Spleen (tissue), 11 donors: Measurements from ENCODE around the gene ATP6V1C2. TPM values are rescaled to one million over a fixed set of nuclear protein-coding genes. Genes with fewer than 3 reads are reported as not detected.

Experiments used
- DNase-seq: peaks from one replicate; pipeline ENCODE4 v3.0.0-alpha.2; 2020
- H3K27ac ChIP-seq, 8 donors: fragments of 200-600 bp; sonication (generic) in 7 of 8; 1 replicate in 4 of 8; 2 replicates in 4 of 8; pipeline versions ENCODE4 v1.5.0 to v1.8.0; 2016 to 2021; ENCODE audit warnings: inconsistent platforms in 4 of 8, mild to moderate bottlenecking in 4 of 8, moderate library complexity in 1 of 8
- H3K27me3 ChIP-seq, 7 donors: fragments of 200-600 bp; sonication (generic) in 6 of 7; replicated peaks in 1 of 7; 1 replicate in 4 of 7; 2 replicates in 3 of 7; pipeline versions ENCODE4 v1.5.0 to v1.8.0; 2016 to 2021; ENCODE audit warnings: inconsistent platforms in 3 of 7, mild to moderate bottlenecking in 1 of 7
- H3K36me3 ChIP-seq, 6 donors: fragments of 200-600 bp; sonication (generic) in 5 of 6; 1 replicate in 4 of 6; 2 replicates in 2 of 6; pipeline versions ENCODE4 v1.5.0 to v1.8.0; 2016 to 2021; ENCODE audit warnings: inconsistent platforms in 2 of 6
- H3K4me1 ChIP-seq, 6 donors: fragments of 200-600 bp; sonication (generic) in 5 of 6; 1 replicate in 3 of 6; 2 replicates in 3 of 6; pipeline versions ENCODE4 v1.5.0 to v1.8.0; 2016 to 2021; ENCODE audit warnings: inconsistent platforms in 3 of 6
- H3K4me3 ChIP-seq, 8 donors: fragments of 200-600 bp; sonication (generic) in 7 of 8; 1 replicate in 4 of 8; 2 replicates in 4 of 8; pipeline versions ENCODE4 v1.5.0 to v1.8.0; 2016 to 2021; ENCODE audit warnings: inconsistent platforms in 4 of 8, mild to moderate bottlenecking in 4 of 8, moderate library complexity in 2 of 8
- H3K9me3 ChIP-seq, 8 donors: fragments of 200-600 bp; sonication (generic) in 7 of 8; 1 replicate in 4 of 8; 2 replicates in 4 of 8; pipeline versions ENCODE4 v1.5.0 to v1.8.0; 2016 to 2021; ENCODE audit warnings: inconsistent platforms in 4 of 8
- CTCF ChIP-seq, 11 experiments: fragments of 200-600 bp in 7 of 11; fragments of 450-650 bp in 4 of 11; sonication (generic) in 4 of 11; IDR thresholded peaks in 8 of 11; conservative IDR thresholded peaks in 3 of 11; 1 replicate in 7 of 11; 2 replicates in 4 of 11; pipeline versions ENCODE4 v1.4.0 to v1.8.0; 2016 to 2021; ENCODE audit warnings: antibody characterized with exemption in 11 of 11, inconsistent platforms in 4 of 11, mild to moderate bottlenecking in 1 of 11
- POLR2A ChIP-seq, 3 donors: fragments of 450-650 bp; IDR thresholded peaks; one replicate each; pipeline ENCODE4 v1.5.1; 2017; ENCODE audit warnings: antibody characterized with exemption in 3 of 3, mild to moderate bottlenecking in 1 of 3
- POLR2AphosphoS5 ChIP-seq, 3 donors: sonication (generic); formaldehyde crosslinking; IDR thresholded peaks; one replicate each; pipeline ENCODE4 v1.5.1; 2017; ENCODE audit warnings: antibody characterized with exemption in 3 of 3
- WGBS, 5 donors: extraction: QIAGEN DNeasy Blood & Tissue Kit in 3 of 5; methylation state at CpG; one replicate each; pipeline versions ENCODE4 v1.1.5 to v1.1.7; 2013 to 2018; 5-methylcytosine and 5-hydroxymethylcytosine counted together
- intact Hi-C: fragments of 100-400 bp; cut with DNase I; formaldehyde crosslinking; loops from one replicate; pipeline ENCODE4 v1.15.0; 2023; ENCODE audit warnings: low total_unique reads
- polyA plus RNA-seq, 3 donors: library from polyadenylated mRNA; stranded (reverse); fragments of 200-250 nt; gene quantifications; one replicate each; pipeline ENCODE4 v1.2.1, GENCODE V29; 2013
- total RNA-seq, 7 donors: library from RNA; depleted of rRNA in 3 of 7; stranded (reverse); fragments of >200 nt in 3 of 7; fragmentation: NEBNext Ultra II Directional in 4 of 7; extraction: Animal tissue kit (Norgen Biotek cat#: 25700) in 4 of 7; gene quantifications; one replicate each; pipeline versions ENCODE4 v1.1.0 to v1.2.1, GENCODE V29; 2016 to 2021
- donor health status: healthy with polysubstance abuse.
- donor health status: DM: no; HTN: no; CAD: no; lungs with moderate emphysema.
- donor health status: DM: no; HTN: no; CAD: no.
- donor health status: Bipolar disorder and iron deficiency.
- donor health status: healthy.
- donor health status: DM: no; HTN: no; CAD: no.
- donor health status: DM: yes; HTN: yes; CAD: no.

The ATP6V1C2 gene
- total and polyA plus RNA-seq, 10 donors = 0.23 to 9.2 (median 0.54) TPM; not detected in 3

- 50 to 65% (median 58%) methylated on average over 2 of the region's 2 CpGs for WGBS, 5 donors
- intact Hi-C loops = no loop called here
These were observed 19.7 kb downstream of the ATP6V1C2 start for GRCh38 chr2:10741139-10741538.

DNA sequence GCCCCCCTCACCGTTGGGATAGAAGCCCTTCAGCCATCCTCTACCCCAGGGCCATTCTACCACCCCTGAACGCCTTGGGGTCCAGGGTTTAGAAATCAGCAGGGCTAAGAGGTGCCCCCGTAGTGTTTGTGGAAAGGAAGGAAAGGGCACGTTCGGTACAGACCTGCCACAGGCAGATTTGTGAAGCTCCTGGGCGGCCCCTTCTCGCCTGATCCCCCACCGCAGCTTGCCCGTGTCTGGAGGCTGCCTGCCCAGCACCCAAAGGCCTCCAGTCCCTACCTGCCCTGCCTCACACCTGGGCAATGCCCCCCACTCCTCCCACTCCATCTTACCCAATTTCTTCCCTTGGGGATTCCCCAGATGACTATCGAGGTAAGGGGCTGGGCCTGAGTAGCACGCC, 21.2 kb downstream of the ATP6V1C2 start:
- Histone ChIP-seq H3K36me3 (no peaks in the 10 kb centered on the region), H3K27ac (no peak overlapping the region), H3K9me3 (no peaks in the 10 kb centered on the region), H3K4me1 (peaks cover 0 to 13% (median 0%) of the 10 kb centered on the region in 6 donors), H3K4me3 (no peak overlapping the region), H3K27me3 (no peaks in the 10 kb centered on the region)
- 74 to 89% (median 88%) methylated on average over 11 of the region's 11 CpGs for WGBS, 5 donors
- DNase-seq = peak; percentile 63
- TF ChIP-seq POLR2AphosphoS5 (IDR thresholded peaks at IDR 0.05) (no peak), CTCF (IDR thresholded peaks at IDR 0.05 in 8 of 11, conservative IDR thresholded peaks at IDR 0.05 in 3 of 11) (no peak), POLR2A (IDR thresholded peaks at IDR 0.05) (no peak)
- intact Hi-C loops = no loop called here

More at GRCh38 chr2:10741139-10741538, 19.7 kb downstream of the ATP6V1C2 start:
- H3K27ac ChIP-seq = no peak overlapping the region
- H3K36me3 ChIP-seq = no peaks in the 10 kb centered on the region
- DNase-seq = no peak
- no peak overlapping the region for H3K4me3 ChIP-seq
- H3K4me1 ChIP-seq = peaks cover 0 to 12% (median 0%) of the 10 kb centered on the region in 6 donors
- no peaks in the 10 kb centered on the region for H3K27me3 ChIP-seq
- no peaks in the 10 kb centered on the region for H3K9me3 ChIP-seq
- no peak for TF ChIP-seq POLR2A (IDR thresholded peaks at IDR 0.05)
- TF ChIP-seq CTCF (IDR thresholded peaks at IDR 0.05 in 8 of 11, conservative IDR thresholded peaks at IDR 0.05 in 3 of 11) = no peak
- TF ChIP-seq POLR2AphosphoS5 (IDR thresholded peaks at IDR 0.05) = no peak

DNA sequence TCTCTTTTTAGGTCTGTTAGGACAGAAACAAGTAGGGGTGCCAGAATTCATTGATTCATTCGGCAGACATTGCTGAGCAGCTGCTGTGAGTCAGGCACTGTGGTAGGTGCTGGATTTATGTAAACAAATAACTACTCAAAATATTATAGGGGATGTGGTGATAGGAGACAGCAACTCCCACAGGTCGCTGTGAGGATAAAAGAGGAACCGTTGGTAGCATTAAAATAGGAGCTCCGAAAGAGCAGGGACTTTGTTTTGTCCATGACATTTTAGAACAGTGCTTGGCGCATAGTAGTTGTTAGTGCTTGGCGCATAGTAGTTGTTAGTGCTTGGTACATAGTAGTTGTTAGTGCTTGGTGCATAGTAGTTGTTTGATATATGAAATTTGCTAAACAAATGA, 29.2 kb downstream of the ATP6V1C2 start:
- Histone ChIP-seq H3K4me1 (peaks cover 0 to 7% (median 0%) of the 10 kb centered on the region in 6 donors), H3K27ac (no peak overlapping the region), H3K27me3 (no peaks in the 10 kb centered on the region), H3K4me3 (no peak overlapping the region), H3K9me3 (no peaks in the 10 kb centered on the region), H3K36me3 (no peaks in the 10 kb centered on the region)
- intact Hi-C loops = no loop called here
- DNase-seq = no peak
- TF ChIP-seq POLR2AphosphoS5 (IDR thresholded peaks at IDR 0.05) (no peak), CTCF (IDR thresholded peaks at IDR 0.05 in 8 of 11, conservative IDR thresholded peaks at IDR 0.05 in 3 of 11) (no peak), POLR2A (IDR thresholded peaks at IDR 0.05) (no peak)
- WGBS, 5 donors = 71 to 85% (median 80%) methylated on average over 6 of the region's 6 CpGs

GRCh38 chr2:10752236-10752635, 30.8 kb downstream of the ATP6V1C2 start:
- Histone ChIP-seq H3K27me3 (no peaks in the 10 kb centered on the region), H3K9me3 (no peaks in the 10 kb centered on the region)
- intact Hi-C loops = no loop called here

More at GRCh38 chr2:10752236-10752635, 30.8 kb downstream of the ATP6V1C2 start:
- no peaks in the 10 kb centered on the region for H3K4me1 ChIP-seq
- no peak overlapping the region for H3K27ac ChIP-seq
- WGBS, 5 donors = 85 to 92% (median 89%) methylated on average over 5 of the region's 5 CpGs
- DNase-seq = peak; percentile 38
- no peak overlapping the region for H3K4me3 ChIP-seq
- no peaks in the 10 kb centered on the region for H3K36me3 ChIP-seq
- TF ChIP-seq CTCF (IDR thresholded peaks at IDR 0.05 in 8 of 11, conservative IDR thresholded peaks at IDR 0.05 in 3 of 11) = no peak
- no peak for TF ChIP-seq POLR2A (IDR thresholded peaks at IDR 0.05)
- no peak for TF ChIP-seq POLR2AphosphoS5 (IDR thresholded peaks at IDR 0.05)
